Bone marrow (tissue), 2 donors: ENCODE measurements around the gene UBE2R2.
"Not testable (repeated sequence)": the region's sequence is repeated elsewhere in the genome, so short reads cannot be mapped to it uniquely, and the experiment has no call there.

Experiments
- DNase-seq, 2 donors: peaks; one replicate each; lab custom pipeline; 2025; lab: John Stamatoyannopoulos, UW

Gene UBE2R2

DNA sequence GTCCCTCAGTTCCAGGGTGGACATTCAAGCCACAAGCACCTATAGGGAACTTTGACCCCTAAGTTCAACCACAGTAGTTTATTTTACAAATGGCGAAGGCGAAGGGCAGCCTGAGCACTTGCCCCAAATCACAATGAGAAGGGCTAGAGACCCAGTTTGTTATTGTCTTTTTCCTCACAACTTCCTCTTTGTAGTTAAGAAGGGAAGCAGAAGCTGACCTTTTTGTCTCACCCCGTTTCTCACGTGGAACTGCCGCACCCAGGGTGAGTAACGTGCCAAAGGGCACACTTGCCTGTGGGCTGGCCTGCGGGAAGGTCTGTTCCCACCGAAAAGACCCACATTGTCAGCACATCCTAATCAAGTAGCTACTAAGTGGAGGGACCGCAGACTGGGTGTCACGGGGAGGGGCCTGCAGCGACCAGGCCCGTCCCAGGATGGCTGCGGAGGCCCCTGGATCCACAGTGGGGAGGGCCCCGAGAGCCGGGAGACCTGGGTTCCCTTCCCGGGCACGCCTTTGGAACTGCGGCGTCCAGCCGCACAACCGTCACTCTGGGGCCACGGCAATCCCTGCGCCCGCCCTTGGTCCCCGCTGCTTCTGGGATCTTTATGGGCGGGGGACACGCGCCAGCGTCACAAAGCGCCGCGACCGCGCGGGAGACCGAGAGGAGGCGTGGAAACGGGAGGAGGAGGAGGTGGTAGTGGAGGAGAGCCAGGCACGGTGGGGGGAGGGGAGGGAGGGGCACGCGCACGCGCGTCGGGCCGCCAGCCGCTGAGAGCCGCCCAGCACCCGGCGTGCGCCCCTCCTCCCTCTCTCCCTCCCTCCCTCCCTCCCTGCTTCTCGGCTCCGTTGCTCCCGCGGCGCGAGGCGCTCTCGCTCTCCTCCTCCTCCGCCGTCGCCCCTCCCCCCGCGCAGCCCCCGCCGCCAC lies at the start of gene UBE2R2:
Gene UBE2R2 (plus strand): TSS at position 834 of the 926 bp plus-strand sequence. CDS start 598 bp downstream, outside the sequence.
- DNase-seq = peak; percentile 85 to 89

- DNase-seq = not testable (repeated sequence)
These were observed 46.6 kb upstream of the UBE2R2 start for GRCh38 chr9:33770156-33770880.

DNA sequence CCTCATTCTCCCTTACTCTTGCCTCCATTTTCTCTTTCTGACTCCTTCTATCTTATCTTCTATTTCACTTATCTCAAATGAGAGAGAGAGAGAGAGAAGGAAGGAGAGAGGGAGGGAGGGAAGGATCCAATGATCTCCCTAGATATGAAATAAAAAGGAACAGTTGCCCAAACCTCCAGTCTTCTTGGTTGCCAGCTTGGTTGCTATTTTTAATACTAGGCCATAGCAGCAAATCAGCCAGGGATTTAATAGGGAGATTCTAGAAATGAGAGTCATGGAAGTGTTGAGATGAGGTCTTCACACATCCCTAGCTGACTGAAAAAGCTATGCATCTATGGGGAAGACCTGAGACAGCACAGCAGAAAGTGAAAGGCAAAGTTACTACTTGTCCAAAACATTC lies 43.8 kb upstream of the UBE2R2 start:
- DNase-seq = not testable (repeated sequence)

DNA sequence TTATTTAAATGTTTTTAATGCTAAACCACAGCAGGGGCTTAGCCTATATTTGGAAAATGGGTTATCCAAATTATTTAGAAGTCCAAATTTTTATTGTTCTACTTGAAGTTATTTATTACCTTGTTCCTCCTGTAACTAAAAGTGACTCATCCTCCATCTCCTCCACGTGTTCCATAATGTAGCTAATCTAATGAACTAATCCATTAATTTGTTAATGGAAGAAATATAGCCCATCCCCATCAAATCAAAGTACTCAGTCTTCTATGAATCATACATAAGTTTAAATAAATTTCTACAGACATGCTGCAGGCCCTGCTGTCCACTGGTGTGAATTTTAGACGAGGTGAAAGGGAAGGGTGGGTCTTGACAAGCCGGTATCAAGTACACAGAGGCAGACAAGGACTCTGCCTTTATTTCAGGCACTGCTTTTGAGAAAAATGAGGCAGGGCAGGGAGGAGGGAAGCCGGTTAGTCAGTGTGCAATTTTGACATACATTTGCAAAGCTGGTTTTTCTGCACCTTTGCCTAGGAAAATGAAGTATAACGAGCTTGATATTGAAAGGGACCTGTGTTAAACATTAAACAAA lies 42.8 kb upstream of the UBE2R2 start:
- DNase-seq = not testable (repeated sequence)

- no peak for DNase-seq
These were observed 40.4 kb upstream of the UBE2R2 start for GRCh38 chr9:33776578-33776977.

GRCh38 chr9:33778700-33779351 lies 38.1 kb upstream of the UBE2R2 start:
- DNase-seq = peak; percentile 5 to 51

DNA sequence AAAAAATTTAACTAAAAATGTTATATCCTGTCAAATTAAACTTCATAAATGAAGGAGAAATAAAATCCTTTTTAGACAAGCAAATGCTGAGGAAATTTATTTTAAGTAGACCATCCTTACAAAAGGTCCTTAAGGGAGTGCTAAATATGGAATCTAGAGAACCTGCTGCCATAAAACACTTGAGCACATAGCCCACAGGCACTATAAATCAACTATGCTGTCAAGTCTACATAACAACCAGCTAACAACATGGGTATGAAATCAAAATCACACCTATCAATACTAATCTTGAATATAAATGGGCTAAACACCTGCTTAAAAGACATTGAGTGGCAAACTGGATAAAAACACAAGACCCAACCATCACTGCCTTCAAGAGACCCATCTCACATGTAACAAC lies 36.7 kb upstream of the UBE2R2 start:
- no peak for DNase-seq

DNA sequence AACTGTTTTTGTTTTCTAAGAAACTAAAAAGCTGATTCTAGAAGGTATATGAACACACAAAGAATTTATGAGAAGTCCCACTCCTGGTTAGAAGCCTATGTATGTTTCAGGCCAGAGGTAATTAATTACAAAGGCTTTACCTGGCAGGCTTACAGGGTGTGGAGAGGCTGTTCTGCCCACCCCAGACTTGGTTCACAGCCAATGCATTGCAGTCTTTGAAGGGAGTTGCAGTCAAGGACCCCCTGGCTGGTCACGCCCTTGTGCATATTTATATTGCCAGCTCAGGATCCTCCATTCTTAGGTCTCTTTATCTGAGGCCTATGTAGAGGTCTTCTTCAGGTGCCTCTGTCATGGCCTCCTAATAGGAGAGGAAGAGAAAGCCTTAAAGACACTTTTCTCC lies 35.2 kb upstream of the UBE2R2 start:
- DNase-seq = no peak

- no peak for DNase-seq
These were observed 34.4 kb upstream of the UBE2R2 start for GRCh38 chr9:33782395-33783152.

DNA sequence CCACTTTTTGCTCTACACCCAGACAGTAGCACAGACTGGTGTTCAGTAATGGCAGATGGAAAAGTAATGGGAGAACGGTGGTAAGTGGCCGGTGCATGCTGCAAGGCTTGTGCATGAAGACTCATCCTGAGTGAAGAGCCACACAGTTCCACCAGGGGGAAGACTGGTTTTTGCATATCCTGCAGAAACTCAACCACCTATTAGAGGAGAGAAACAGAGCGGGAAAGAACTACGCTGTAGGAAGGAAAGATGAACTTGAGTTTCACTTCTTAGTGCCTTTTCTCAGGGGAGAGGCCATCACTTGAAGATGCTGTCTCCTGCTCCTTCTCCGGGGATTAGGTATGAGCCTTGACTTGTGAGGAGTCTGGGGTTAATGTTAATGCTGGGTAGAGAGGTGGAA lies 31.0 kb upstream of the UBE2R2 start:
- no peak for DNase-seq

DNA sequence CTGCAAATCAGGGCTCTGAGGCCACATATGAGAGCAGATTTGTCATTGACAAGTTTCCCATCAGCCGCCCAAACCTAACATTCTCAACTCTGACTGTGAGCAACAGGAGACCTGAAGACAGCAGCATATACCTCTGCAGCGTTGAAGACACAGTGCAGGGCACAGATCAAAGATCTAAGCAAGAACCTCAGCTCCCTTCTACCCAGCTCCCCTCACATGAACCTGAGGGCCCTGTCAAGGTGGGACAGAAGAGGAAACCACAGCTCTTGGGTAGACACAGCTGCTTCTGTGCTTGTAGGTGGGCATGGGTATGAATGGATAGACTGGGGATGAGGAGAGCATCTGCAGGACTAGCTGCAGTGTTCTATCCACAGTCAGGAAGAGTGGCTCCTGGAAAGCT lies 30.3 kb upstream of the UBE2R2 start:
- DNase-seq = no peak

GRCh38 chr9:33787839-33788238 lies 29.1 kb upstream of the UBE2R2 start:
- no peak for DNase-seq

DNA sequence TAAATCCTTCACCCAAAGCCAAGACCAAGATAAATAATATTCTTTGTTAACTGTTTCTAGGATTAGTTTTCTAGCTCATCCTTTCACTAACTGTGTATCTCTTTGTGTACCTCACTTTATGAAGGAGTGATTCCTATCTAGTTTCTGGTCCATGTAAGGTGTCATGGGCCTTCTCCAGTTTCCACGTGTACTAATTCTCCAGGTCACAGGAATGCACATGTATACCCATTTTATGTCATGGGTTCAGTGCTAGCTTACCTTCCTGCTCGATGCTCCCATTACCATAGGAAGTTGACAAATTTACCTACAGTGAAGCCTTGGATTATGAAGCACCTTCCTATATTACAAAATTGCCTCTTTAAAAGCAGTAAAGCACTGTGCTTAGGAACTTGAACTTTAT lies 27.5 kb upstream of the UBE2R2 start:
- DNase-seq = not testable (repeated sequence)

- no peak for DNase-seq
These were observed 25.8 kb upstream of the UBE2R2 start for GRCh38 chr9:33791117-33791516.

DNA sequence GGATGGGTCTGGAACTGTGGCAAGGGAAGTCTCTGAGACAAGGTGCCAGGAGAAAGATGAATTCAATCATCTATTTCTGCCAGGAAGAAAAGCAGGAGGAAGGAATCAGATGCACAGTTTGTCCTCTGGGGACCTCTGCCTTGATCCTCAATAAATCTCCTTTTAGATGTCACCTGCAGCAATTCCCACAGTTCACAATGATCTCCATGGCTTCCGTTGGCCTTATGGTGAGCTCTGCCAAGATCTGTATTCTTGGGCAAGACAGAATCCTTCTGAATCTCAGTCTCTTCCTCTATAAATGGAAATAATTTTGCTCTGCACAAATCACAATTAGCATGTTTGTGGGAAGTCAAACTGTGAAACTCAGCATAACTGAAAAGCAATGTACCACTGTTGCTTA lies 23.5 kb upstream of the UBE2R2 start:
- DNase-seq = not testable (repeated sequence)

GRCh38 chr9:33794560-33794959 lies 22.4 kb upstream of the UBE2R2 start:
- DNase-seq = no peak

DNA sequence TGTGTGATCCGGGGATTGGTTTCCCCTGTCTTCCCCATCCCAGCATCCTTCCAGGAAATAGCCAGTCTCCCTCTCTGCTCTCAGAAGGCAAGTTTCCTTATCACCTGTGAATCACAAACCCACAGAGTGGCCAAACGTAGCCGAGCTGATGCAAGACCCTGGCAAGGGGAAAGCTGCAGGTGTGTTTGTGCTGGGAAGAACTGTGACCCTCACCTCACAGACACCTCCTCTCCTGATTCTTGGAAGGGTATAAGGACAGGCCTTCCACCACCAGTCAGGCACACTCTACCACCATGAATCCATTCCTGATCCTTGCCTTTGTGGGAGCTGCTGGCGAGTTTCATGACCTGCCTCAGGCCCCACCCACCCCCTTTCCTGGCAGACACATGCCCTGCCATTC lies 21.7 kb upstream of the UBE2R2 start, which contains the start of gene PRSS3:
Gene PRSS3 (plus strand): TSS at position 281 of the 400 bp plus-strand sequence. CDS start 13 bp downstream, at position 294.
- DNase-seq = no peak

DNA sequence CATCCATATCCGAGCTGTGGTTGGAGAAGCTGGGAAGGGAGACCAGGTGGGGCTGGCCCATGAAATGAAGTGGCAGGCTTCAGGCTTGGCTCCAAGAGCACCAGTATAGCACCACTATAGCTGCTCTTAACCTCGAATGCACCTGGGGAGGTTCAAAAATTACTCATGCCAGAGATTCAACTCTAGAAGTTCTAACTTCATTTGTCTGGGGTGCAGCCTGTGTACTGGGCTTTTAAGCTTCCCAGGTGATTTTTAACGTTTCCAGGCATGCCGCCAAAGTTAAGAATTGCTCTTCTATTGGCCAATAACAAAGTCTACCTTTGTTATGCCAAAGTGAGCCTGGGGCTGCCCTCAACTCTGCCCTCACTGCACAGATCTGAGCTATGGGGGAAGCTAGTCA lies 21.1 kb upstream of the UBE2R2 start:
- DNase-seq = no peak

GRCh38 chr9:33796679-33797078 lies 20.3 kb upstream of the UBE2R2 start:
- DNase-seq = not testable (repeated sequence)

DNA sequence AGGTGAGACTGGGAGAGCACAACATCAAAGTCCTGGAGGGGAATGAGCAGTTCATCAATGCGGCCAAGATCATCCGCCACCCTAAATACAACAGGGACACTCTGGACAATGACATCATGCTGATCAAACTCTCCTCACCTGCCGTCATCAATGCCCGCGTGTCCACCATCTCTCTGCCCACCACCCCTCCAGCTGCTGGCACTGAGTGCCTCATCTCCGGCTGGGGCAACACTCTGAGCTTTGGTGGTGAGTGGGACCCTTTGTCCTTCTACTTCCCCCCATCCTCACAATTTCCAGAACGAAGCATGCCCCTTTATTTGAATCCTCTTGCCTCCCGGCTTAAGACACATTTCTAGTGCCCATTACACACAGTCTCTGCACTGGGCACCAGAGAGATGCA lies 19.1 kb upstream of the UBE2R2 start:
- no peak for DNase-seq

DNA sequence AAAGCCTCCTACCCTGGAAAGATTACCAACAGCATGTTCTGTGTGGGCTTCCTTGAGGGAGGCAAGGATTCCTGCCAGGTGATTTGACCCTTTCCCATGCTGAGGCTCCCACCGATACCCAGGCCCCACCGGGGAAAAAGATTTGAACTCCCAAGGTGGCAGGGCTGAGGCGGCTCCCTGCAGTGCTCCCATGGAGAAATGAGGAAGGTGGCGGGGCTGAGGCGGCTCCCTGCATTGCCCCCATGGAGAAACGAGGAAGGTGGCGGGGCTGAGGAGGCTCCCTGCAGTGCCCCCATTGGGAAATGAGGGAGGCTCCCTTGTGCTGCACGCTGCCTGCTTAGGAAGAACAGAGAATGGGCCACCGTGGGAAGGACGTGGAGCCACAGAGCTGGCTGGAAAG lies 18.4 kb upstream of the UBE2R2 start:
- DNase-seq = no peak
